Upper lobe of left lung (tissue), 6 donors: ENCODE results near the gene OR8G1. TPM values are rescaled to one million over a fixed set of nuclear protein-coding genes. Genes with fewer than 3 reads are reported as not detected.

Experiments
- ATAC-seq, 2 donors: fragments of 200-7000 bp; cut with Tn5 transposase; one replicate each; pipeline ENCODE4 v1.9.1; 2022; ENCODE audit warnings: mild to moderate bottlenecking in 2 of 2, moderate library complexity in 2 of 2; ENCODE audit not compliant: low FRiP score in 2 of 2
- DNase-seq, 2 donors: peaks; one replicate each; pipeline ENCODE4 v3.0.0-alpha.2; 2019 to 2020
- H3K27ac ChIP-seq, 4 donors: fragments of 200-600 bp; sonication (generic); one replicate each; pipeline ENCODE4 v1.5.1; 2016 to 2019
- H3K27me3 ChIP-seq, 4 donors: fragments of 200-600 bp; sonication (generic); one replicate each; pipeline ENCODE4 v1.5.1; 2017 to 2019
- H3K36me3 ChIP-seq, 4 donors: fragments of 200-600 bp; sonication (generic); one replicate each; pipeline ENCODE4 v1.5.1; 2016 to 2019
- H3K4me1 ChIP-seq, 4 donors: fragments of 200-600 bp; sonication (generic); one replicate each; pipeline ENCODE4 v1.5.1; 2018 to 2019
- H3K4me3 ChIP-seq, 4 donors: fragments of 200-600 bp; sonication (generic); one replicate each; pipeline ENCODE4 v1.5.1; 2017 to 2019; ENCODE audit warnings: mild to moderate bottlenecking in 2 of 4, moderate library complexity in 1 of 4
- H3K9me3 ChIP-seq, 4 donors: fragments of 200-600 bp; sonication (generic); one replicate each; pipeline ENCODE4 v1.5.1; 2018 to 2019
- EP300 ChIP-seq, 4 donors: sonication (generic); formaldehyde crosslinking; IDR thresholded peaks; one replicate each; pipeline ENCODE4 v1.5.1; 2017; ENCODE audit warnings: antibody characterized with exemption in 4 of 4, control low read depth in 2 of 4
- POLR2A ChIP-seq, 4 donors: fragments of 450-650 bp; IDR thresholded peaks; one replicate each; pipeline ENCODE4 v1.5.1; 2016 to 2017; ENCODE audit warnings: antibody characterized with exemption in 4 of 4, mild to moderate bottlenecking in 2 of 4
- POLR2AphosphoS5 ChIP-seq, 2 donors: sonication (generic); formaldehyde crosslinking; IDR thresholded peaks; one replicate each; pipeline ENCODE4 v1.5.1; 2017; ENCODE audit warnings: antibody characterized with exemption in 2 of 2
- WGBS, 2 donors: methylation state at CpG; one replicate each; pipeline ENCODE4 v1.1.5; 2017 to 2018; 5-methylcytosine and 5-hydroxymethylcytosine counted together
- total RNA-seq, 6 donors: library from RNA; depleted of rRNA in 4 of 6; stranded (reverse); fragments of >200 nt in 4 of 6; gene quantifications; one replicate each; pipeline versions ENCODE4 v1.1.0 to v1.2.1, GENCODE V29; 2016 to 2021
- TF ChIP-seq, protein P1 (sequence below), 6 experiments: fragments of 450-650 bp in 4 of 6; fragments of 200-600 bp in 2 of 6; sonication (generic) in 2 of 6; IDR thresholded peaks; one replicate each; pipeline ENCODE4 v1.5.1; 2016 to 2019; ENCODE audit warnings: antibody characterized with exemption in 6 of 6
- donor health status: DM: no; HTN: no; CAD: no; lungs with moderate emphysema.
- donor health status: DM: no; HTN: yes; CAD: no; lungs with severe emphysema.

OR8G1 gene
- total RNA-seq, 6 donors from 2014 or later: not detected

DNA sequence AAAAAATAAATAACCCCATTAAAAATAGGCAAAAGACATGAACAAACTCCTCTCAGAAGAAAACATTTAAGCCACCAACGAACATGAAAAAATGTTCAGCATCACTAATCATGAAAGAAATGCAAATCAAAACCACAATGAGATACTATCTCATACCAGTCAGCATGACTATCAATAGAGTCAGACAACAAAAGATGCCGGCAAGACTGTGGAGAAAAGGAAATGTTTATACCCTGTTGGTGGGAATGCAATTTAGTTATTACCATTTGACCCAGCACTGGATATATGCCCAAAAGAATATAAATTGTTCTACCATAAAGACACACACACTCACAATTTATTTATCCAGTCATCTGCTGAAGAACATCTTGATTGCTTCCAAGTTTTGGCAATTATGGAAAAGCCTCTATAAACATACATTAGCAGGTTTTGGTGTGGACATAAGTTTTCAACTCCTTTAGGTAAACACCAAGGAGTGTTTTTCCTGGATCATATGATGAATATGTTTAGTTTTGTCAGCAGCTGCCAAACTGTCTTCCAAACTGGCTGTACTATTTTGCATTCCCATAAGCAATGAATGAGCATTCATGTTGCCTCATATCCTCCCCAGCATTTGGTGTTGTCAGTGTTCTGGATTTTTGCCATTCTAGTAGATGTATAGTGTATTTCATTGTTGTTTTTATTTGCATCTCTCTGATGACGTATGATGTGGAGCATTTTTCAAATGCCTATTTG, 44.9 kb downstream of the OR8G1 start:
- 52 to 64% methylated on average over 3 of the region's 3 CpGs for WGBS, 2 donors
- Histone ChIP-seq H3K9me3 (no peaks in the 10 kb centered on the region), H3K4me3 (no peak overlapping the region), H3K27me3 (no peaks in the 10 kb centered on the region), H3K36me3 (no peaks in the 10 kb centered on the region), H3K27ac (no peak overlapping the region), H3K4me1 (no peaks in the 10 kb centered on the region)
- TF ChIP-seq EP300 (IDR thresholded peaks at IDR 0.05) (no peak), POLR2A (IDR thresholded peaks at IDR 0.05) (no peak), POLR2AphosphoS5 (IDR thresholded peaks at IDR 0.05) (no peak)
- TF ChIP-seq, protein P1, sequence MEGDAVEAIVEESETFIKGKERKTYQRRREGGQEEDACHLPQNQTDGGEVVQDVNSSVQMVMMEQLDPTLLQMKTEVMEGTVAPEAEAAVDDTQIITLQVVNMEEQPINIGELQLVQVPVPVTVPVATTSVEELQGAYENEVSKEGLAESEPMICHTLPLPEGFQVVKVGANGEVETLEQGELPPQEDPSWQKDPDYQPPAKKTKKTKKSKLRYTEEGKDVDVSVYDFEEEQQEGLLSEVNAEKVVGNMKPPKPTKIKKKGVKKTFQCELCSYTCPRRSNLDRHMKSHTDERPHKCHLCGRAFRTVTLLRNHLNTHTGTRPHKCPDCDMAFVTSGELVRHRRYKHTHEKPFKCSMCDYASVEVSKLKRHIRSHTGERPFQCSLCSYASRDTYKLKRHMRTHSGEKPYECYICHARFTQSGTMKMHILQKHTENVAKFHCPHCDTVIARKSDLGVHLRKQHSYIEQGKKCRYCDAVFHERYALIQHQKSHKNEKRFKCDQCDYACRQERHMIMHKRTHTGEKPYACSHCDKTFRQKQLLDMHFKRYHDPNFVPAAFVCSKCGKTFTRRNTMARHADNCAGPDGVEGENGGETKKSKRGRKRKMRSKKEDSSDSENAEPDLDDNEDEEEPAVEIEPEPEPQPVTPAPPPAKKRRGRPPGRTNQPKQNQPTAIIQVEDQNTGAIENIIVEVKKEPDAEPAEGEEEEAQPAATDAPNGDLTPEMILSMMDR (IDR thresholded peaks at IDR 0.05): no peak
- DNase-seq: no peak
- ATAC-seq: no peak

DNA sequence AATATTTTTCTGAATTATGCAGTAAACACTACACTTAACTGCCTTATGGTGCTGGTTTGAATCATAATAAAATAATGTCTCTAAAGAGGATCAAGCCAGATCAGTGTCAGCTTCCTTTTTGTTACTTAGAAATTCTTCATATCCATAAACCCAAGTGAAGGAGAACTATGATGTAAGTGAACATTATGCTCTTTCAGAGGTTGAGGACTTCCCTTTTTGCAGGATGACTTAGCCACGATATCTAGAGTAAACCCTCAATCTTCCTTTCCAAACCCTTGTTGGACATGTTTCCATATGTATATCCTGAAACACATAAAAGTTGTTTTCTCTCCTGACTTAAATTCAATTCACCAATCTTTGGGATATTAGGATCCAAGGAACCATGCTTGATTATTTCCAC, 53.8 kb downstream of the OR8G1 start:
- DNase-seq (no peak), ATAC-seq (peak in 1 of 2 donors; percentile 44)
- no peaks in the 10 kb centered on the region for H3K4me1 ChIP-seq
- TF ChIP-seq POLR2A (IDR thresholded peaks at IDR 0.05): no peak
- TF ChIP-seq, protein P1 (IDR thresholded peaks at IDR 0.05): no peak
- TF ChIP-seq EP300 (IDR thresholded peaks at IDR 0.05): no peak
- TF ChIP-seq POLR2AphosphoS5 (IDR thresholded peaks at IDR 0.05): no peak
- 45 to 65% methylated on average over 1 of the region's 1 CpG for WGBS, 2 donors
- H3K36me3 ChIP-seq: no peaks in the 10 kb centered on the region
- H3K27me3 ChIP-seq: no peaks in the 10 kb centered on the region
- H3K27ac ChIP-seq: no peak overlapping the region
- H3K9me3 ChIP-seq: no peaks in the 10 kb centered on the region
- H3K4me3 ChIP-seq: no peak overlapping the region

- DNase-seq (no peak), ATAC-seq (no peak)
- Histone ChIP-seq H3K36me3 (no peaks in the 10 kb centered on the region), H3K4me3 (no peak overlapping the region), H3K27ac (no peak overlapping the region), H3K9me3 (no peaks in the 10 kb centered on the region), H3K27me3 (no peaks in the 10 kb centered on the region), H3K4me1 (no peaks in the 10 kb centered on the region)
- TF ChIP-seq EP300 (IDR thresholded peaks at IDR 0.05): no peak
Observed at GRCh38 chr11:124296016-124296415, 55.1 kb downstream of the OR8G1 start.

DNA sequence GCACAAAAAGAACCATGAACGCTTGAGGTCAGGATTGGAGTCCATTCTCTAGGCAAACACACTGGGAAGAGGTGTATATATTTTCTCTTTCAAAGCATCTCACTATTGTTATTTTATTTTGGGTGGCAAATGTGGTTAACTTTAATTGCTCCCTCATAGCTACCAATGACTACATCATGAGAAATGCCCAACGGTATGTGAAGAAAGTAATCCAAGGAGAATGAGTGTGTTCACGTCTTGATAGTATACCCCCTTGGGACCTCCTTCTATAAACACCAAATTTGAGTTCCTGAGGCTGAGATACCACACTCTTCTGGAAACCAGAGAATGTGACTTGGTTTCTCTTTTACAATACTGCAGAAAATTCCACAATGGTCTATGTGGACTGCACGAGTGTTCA, 57.0 kb downstream of the OR8G1 start:
- WGBS, 2 donors: 82% methylated on average over 4 of the region's 4 CpGs
- ATAC-seq: no peak

DNA sequence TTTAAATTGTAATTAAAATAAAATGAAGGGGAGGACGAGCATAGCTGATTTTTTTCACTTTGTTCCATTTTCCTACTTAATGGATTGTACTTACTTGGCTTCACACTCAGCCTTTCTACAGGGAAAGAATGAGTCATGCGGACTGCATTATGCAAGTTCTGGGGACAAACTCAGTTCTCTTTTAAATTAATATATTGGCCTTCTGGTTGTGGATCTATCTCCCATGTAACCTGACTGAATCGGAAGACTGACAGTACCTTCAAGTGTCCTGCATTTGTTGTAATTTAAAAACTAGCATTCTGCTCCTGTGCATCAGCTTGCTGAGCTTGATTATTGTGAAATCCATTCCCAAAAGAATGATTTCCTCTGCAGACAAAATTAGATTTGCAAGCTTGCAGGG, 60.7 kb downstream of the OR8G1 start:
- Histone ChIP-seq H3K4me1 (no peaks in the 10 kb centered on the region), H3K36me3 (no peaks in the 10 kb centered on the region), H3K9me3 (no peaks in the 10 kb centered on the region), H3K4me3 (no peak overlapping the region), H3K27ac (no peak overlapping the region), H3K27me3 (no peaks in the 10 kb centered on the region)
- ATAC-seq: peak in 1 of 2 donors; percentile 61
- 71 to 76% methylated on average over 3 of the region's 3 CpGs for WGBS, 2 donors
- TF ChIP-seq, protein P1 (IDR thresholded peaks at IDR 0.05): no peak
- TF ChIP-seq EP300 (IDR thresholded peaks at IDR 0.05) (no peak), POLR2A (IDR thresholded peaks at IDR 0.05) (no peak), POLR2AphosphoS5 (IDR thresholded peaks at IDR 0.05) (no peak)
- DNase-seq: no peak

More for the DNA sequence above, 57.0 kb downstream of the OR8G1 start:
- Histone ChIP-seq H3K27ac (no peak overlapping the region), H3K27me3 (no peaks in the 10 kb centered on the region), H3K9me3 (no peaks in the 10 kb centered on the region), H3K4me1 (no peaks in the 10 kb centered on the region), H3K4me3 (no peak overlapping the region), H3K36me3 (no peaks in the 10 kb centered on the region)
- no peak for DNase-seq
- TF ChIP-seq POLR2AphosphoS5 (IDR thresholded peaks at IDR 0.05) (no peak), POLR2A (IDR thresholded peaks at IDR 0.05) (no peak), EP300 (IDR thresholded peaks at IDR 0.05) (no peak)
- TF ChIP-seq, protein P1 (IDR thresholded peaks at IDR 0.05): no peak
